HG03139 (cell line): ENCODE measurements around the gene IL1RAPL1.

Experiments used
- ATAC-seq: cut with Tn5 transposase; IDR thresholded peaks from one replicate; pipeline ENCODE4 v1.9.1; 2021; ENCODE audit not compliant: unreplicated experiment

Gene IL1RAPL1

GRCh38 chrX:29948653-29949052 is 1361.4 kb downstream of the IL1RAPL1 start:
- no peak for ATAC-seq

GRCh38 chrX:29952016-29952415 is 1364.8 kb downstream of the IL1RAPL1 start:
- no peak for ATAC-seq

GRCh38 chrX:29962061-29962460 is 1374.8 kb downstream of the IL1RAPL1 start:
- no peak for ATAC-seq

- ATAC-seq: no peak
Observed at GRCh38 chrX:29965634-29966033, 1378.4 kb downstream of the IL1RAPL1 start.

- no peak for ATAC-seq
Observed at GRCh38 chrX:29992083-29992482, 1404.8 kb downstream of the IL1RAPL1 start.

- ATAC-seq: no peak
Observed at GRCh38 chrX:30005813-30006212, 1418.6 kb downstream of the IL1RAPL1 start.
